ENCODE measurements around the gene WNT6. TPM values are rescaled to one million over a fixed set of nuclear protein-coding genes. Genes with fewer than 3 reads are reported as not detected.

The WNT6 gene
- total and polyA plus RNA-seq, 2 of the 8 experiments (the other 6 are each of a cell fraction or from before 2014, with no cell fraction given), result not detected

- no peak overlapping the region for H3K56ac ChIP-seq (replicated peaks; ENCODE audit: insufficient read length, low read depth, low read length)
- 14% methylated on average over 40 of the region's 60 CpGs; no CpG with 5 or more reads in 1 of the 2 experiments for WGBS, 2 experiments (ENCODE audit: extremely low coverage in 1 of 2, insufficient coverage in 1 of 2, insufficient read length in 1 of 2, insufficient replicate concordance in 2 of 2, low coverage in 1 of 2, low lambda C conversion rate in 2 of 2, missing lambda C conversion rate in 1 of 2)
- no peak overlapping the region for H4K5ac ChIP-seq (ENCODE audit: insufficient read length, low read depth, low read length)
- peaks cover 90 to 100% (median 98%) of the 10 kb centered on the region in 4 experiments for H3K27me3 ChIP-seq (replicated peaks in 1 of 4; ENCODE audit: control insufficient read depth in 3 of 4, extremely low read depth in 1 of 4, insufficient read depth in 3 of 4, low read length in 3 of 4)
- no peak overlapping the region for H3K23ac ChIP-seq (ENCODE audit: insufficient read length)
- peak overlapping the region in 1 of 4 experiments; percentile 43; a peak in 2 of 8 replicates for H3K4me3 ChIP-seq (ENCODE audit: extremely low read depth in 1 of 4, insufficient read depth in 2 of 4, low read depth in 3 of 4, low read length in 4 of 4)
- H2BK120ac ChIP-seq (replicated peaks; ENCODE audit: low read depth, low read length), result no peak overlapping the region
- H3K18ac ChIP-seq (ENCODE audit: extremely low read depth, low read length), result no peak overlapping the region; the same call in 1 of the 2 replicates
- FAIRE-seq (no peak), DNase-seq (ENCODE audit: low read depth in 1 of 2, low spot score in 2 of 2) (no peak)
- CTCF ChIA-PET (ENCODE audit: partially characterized antibody), result interaction anchor here (1.1 to 21.8 kb wide), 11 partner anchors 8 to 132 kb away, joined by 3 to 783 read pairs (median 11); partner anchors contain the start of genes CRYBA2, WNT10A and WNT6
- no peaks in the 10 kb centered on the region for H3K79me2 ChIP-seq (ENCODE audit: control insufficient read depth in 1 of 2, insufficient read depth in 2 of 2, low read length in 2 of 2)
- H3K4ac ChIP-seq (replicated peaks; ENCODE audit: insufficient read length, low read depth, low read length), result no peak overlapping the region
- H4K91ac ChIP-seq (replicated peaks; ENCODE audit: insufficient read length, low read length), result no peak overlapping the region
- H3K27ac ChIP-seq (ENCODE audit: low read depth, low read length), result no peak overlapping the region
- H3K4me1 ChIP-seq (replicated peaks in 1 of 4; ENCODE audit: control insufficient read depth in 3 of 4, insufficient read depth in 4 of 4, low read length in 3 of 4), result peaks cover 0 to 24% (median 12%) of the 10 kb centered on the region in 4 experiments; a peak in 6 of 7 replicates
- peaks cover 0 to 12% (median 0%) of the 10 kb centered on the region in 4 experiments; a peak in 1 of 8 replicates for H3K36me3 ChIP-seq (ENCODE audit: control insufficient read depth in 2 of 4, insufficient read depth in 4 of 4, low read length in 3 of 4)
- no peak overlapping the region for H3K9ac ChIP-seq (replicated peaks in 1 of 4; ENCODE audit: extremely low read depth in 1 of 4, low read depth in 3 of 4, low read length in 3 of 4)
- peaks cover 20 to 30% of the 10 kb centered on the region in 2 experiments for H4K20me1 ChIP-seq (replicated peaks in 1 of 2; ENCODE audit: control insufficient read depth in 1 of 2, insufficient read depth in 2 of 2, low read length in 2 of 2)
- H2BK12ac ChIP-seq (ENCODE audit: low read depth, low read length), result peak overlapping the region; percentile 84
- no peak overlapping the region for H3K14ac ChIP-seq (ENCODE audit: insufficient read length)
- H3K79me1 ChIP-seq (ENCODE audit: low read depth, low read length), result no peaks in the 10 kb centered on the region
- H3K4me2 ChIP-seq (ENCODE audit: insufficient read depth in 1 of 2, low read depth in 2 of 2, low read length in 2 of 2), result peak overlapping the region; percentile 23 to 58; a peak in 3 of 4 replicates
- 0 out of 2 replicates have a peak overlapping the region, but pooled peaks have one; percentile 89 for H2AK5ac ChIP-seq (ENCODE audit: low read depth, low read length)
- peak overlapping the region; percentile 48; the same call in 1 of the 2 replicates for H2BK20ac ChIP-seq (ENCODE audit: low read length)
- H2BK5ac ChIP-seq (ENCODE audit: low read depth, low read length), result peak overlapping the region; percentile 66; the same call in 1 of the 2 replicates
- peak overlapping the region; percentile 53; the same call in 1 of the 2 replicates for H2BK15ac ChIP-seq (ENCODE audit: low read length)
- no peaks in the 10 kb centered on the region; a peak in 1 of 4 replicates for H3K9me3 ChIP-seq (ENCODE audit: insufficient read depth in 2 of 2, low read depth in 1 of 2, low read length in 1 of 2)
- no peak overlapping the region for H2AFZ ChIP-seq (ENCODE audit: low read length)
- H4K8ac ChIP-seq (ENCODE audit: extremely low read depth, insufficient read depth, low read length), result no peak overlapping the region
- peaks cover 6% of the 10 kb centered on the region; the same call in 1 of the 2 replicates for H3K23me2 ChIP-seq (ENCODE audit: low read depth, low read length)
- POLR2A ChIA-PET (ENCODE audit: partially characterized antibody), result interaction anchor here (0.9 to 1.3 kb wide), 3 partner anchors 11 to 109 kb away, joined by 3 to 4 read pairs (median 3); no protein-coding TSS in a partner anchor
- TF ChIP-seq ATF2 (IDR thresholded peaks at IDR 0.05; ENCODE audit: low read length), result no peak
- TF ChIP-seq RNF2 (IDR thresholded peaks at IDR 0.05; ENCODE audit: borderline replicate concordance, low read depth, low read length, missing control alignments, poor library complexity, severe bottlenecking), result peak; percentile 81
- TF ChIP-seq CBX8 (IDR thresholded peaks at IDR 0.05; ENCODE audit: borderline replicate concordance, low read depth, low read length), result 0 out of 2 replicates have a peak, but pooled peaks have one; percentile 43
- TF ChIP-seq PHF8 (conservative IDR thresholded peaks at IDR 0.05; ENCODE audit: low read depth, low read length), result no peak
- no peak for TF ChIP-seq NANOG (IDR thresholded peaks at IDR 0.05; ENCODE audit: insufficient read depth, low read depth, low read length, poor library complexity, severe bottlenecking)
- no peak for TF ChIP-seq TAF7 (optimal IDR thresholded peaks at IDR 0.05; ENCODE audit: borderline replicate concordance, low read depth, low read length)
These were observed 12.0 kb downstream of the WNT6 start for GRCh38 chr2:218871345-218872302.
